AG09319 (cell line): ENCODE results near the gene MMP21.

Source experiments
- DNase-seq: peaks from one replicate; pipeline ENCODE4 v3.0.0-alpha.2; 2010; ENCODE audit warnings: low read depth; ENCODE audit errors: extremely low read depth
- TF ChIP-seq, protein P1 (sequence below): IDR thresholded peaks from 2 replicates; pipeline ENCODE4 v1.5.1; 2011; ENCODE audit warnings: low read depth, mild to moderate bottlenecking, inconsistent platforms, low read length, moderate library complexity

Gene MMP21

DNA sequence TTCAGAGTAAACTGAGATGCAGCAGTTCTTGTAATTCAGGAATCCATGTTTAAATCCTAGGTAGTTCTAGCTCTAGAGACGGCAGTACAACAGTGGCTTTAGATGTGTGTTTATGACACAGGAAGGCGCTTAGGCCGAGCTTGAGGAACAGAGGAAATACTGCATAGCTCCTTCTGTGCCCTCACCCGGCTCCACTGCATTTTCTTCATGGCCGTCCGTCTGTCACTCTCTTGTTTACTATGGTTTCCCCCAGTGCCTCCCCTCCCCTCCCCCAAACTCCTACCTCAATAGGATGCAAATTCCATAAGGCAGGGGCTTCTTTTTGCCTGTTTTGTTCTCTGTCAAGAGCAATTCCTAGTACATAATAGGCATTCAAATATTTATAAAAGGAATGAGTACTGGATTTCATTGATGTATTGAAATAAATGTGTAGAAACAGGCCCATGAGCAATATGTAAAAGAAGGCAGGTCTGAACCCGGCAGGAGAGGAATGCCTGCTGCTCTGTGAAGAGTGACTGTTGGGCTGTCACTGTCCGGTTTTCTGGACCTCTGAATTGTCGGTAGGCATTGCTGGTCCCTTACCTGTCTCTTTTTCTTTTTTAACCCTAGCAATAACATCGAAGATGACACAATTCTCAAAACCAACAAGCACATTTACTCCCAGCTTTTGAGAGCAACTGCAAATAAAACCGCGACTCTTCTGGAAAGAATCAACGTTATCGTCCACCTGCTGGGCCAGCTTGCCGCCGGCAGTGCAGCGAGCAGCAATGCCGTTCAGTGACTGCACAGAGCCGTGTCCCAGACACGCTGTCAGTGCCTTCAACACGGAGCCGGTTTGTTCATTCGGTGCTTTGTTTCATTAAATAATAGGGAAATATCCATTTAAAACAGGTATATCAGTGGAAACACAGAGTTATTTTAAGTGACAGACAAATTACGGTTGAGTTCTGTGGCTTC is 12.7 kb downstream of the MMP21 start:
- TF ChIP-seq, protein P1, sequence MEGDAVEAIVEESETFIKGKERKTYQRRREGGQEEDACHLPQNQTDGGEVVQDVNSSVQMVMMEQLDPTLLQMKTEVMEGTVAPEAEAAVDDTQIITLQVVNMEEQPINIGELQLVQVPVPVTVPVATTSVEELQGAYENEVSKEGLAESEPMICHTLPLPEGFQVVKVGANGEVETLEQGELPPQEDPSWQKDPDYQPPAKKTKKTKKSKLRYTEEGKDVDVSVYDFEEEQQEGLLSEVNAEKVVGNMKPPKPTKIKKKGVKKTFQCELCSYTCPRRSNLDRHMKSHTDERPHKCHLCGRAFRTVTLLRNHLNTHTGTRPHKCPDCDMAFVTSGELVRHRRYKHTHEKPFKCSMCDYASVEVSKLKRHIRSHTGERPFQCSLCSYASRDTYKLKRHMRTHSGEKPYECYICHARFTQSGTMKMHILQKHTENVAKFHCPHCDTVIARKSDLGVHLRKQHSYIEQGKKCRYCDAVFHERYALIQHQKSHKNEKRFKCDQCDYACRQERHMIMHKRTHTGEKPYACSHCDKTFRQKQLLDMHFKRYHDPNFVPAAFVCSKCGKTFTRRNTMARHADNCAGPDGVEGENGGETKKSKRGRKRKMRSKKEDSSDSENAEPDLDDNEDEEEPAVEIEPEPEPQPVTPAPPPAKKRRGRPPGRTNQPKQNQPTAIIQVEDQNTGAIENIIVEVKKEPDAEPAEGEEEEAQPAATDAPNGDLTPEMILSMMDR, result no peak
- no peak for DNase-seq

DNA sequence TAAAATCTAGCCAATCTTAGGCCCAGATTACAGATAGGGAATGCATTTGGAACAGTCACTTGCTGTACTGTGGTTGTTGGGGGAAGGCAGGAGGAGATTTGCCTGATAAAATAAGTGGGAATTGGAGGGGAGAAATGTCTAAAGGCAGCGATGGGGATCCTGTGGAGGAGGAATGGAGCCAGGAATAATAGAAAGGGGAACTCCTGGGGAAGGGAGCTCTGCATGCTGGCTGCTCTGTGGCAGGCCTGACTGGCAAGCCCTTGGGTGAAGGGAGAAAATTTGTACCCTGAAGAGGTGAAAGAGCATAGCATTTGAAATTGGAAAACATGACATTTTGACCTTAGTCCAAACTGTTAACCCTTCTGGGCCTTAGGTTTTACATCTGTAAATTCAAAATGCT is 13.7 kb downstream of the MMP21 start:
- TF ChIP-seq, protein P1, result no peak
- no peak for DNase-seq

DNA sequence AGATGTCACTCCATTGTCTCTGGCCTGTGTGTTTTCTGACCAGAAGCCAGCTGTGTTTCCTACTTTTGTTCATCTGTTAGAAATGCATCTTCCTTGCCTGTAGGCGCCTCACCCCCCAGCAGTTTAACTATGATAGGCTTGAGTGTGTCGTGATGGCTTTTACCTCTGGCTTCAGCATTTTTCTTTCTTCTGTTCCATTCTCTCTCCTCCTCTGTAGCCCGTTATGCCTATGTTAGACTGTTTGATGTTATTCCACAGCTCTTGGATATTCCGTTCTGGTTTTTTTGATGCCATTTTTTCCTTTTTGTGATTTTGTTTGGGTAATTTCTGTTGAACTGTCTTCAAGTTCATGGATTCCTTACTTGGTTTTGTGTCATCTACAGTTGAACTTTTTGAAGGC is 17.9 kb downstream of the MMP21 start:
- TF ChIP-seq, protein P1, result no peak
- DNase-seq, result no peak

DNA sequence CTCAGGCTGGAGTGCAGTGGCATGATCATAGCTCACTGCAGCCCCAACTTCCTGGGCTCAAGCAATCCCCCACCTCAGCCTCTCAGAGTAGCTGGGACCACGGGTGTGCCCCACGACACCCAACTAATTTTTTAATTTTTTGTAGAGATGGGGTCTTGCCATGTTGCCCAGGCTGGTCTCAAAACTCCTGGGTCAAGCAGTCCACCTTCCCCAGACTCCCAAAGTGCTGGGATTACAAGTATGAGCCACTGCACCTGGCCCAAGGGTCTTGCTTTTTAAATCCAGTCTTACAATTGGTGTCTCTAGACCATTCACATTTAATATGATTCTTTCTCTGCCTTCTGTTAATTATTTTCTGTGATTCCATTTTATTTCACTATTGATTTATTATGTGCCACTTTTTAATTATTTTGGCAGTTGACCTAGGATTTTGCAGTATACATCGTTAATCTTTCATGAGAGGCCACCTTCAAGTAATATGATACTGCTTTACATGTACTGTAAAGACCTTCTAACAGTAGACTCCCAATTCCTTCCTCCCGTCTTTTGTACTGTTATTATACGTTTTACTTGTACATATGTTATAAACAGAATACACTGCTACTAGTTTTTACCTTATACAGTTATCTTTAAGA is 18.7 kb downstream of the MMP21 start:
- no peak for DNase-seq
- TF ChIP-seq, protein P1, result no peak

DNA sequence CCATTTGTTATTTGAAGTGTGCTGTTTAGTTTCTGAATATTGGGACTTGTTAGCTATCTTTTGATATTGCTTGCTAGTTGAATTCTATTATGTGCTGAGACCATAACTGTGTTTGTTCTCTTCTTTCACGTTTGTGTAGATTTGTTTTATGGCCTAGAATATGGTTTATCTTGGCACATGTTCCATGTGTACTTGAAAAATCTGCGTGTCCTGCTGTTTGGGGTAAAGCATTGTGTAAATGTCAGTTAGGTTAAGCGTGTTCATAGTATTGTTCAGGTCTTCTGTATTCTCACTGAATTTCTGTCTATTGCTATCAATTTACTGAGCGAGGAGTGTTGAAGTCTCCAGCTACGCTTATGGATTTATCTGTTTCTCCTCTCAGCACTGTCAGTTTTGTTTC is 19.4 kb downstream of the MMP21 start:
- TF ChIP-seq, protein P1, result no peak
- no peak for DNase-seq

DNA sequence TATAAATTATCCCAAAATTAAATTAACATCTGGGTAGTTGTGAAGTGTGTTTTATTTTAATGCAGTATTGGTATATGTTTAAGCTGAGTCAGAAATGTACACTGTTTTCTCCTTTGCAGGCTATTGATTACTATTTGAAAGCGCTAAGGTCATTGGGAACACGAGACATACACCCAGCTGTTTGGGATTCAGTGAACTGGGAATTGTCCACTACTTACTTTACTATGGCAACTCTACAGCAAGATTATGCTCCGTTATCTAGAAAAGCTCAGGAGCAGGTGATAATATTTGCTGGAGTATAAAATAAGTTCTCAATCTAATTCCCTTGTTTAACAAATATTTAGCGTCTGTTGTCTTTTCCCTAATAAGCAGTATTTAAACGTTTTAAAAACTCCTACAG is 28.2 kb downstream of the MMP21 start:
- DNase-seq, result no peak
- TF ChIP-seq, protein P1, result no peak

DNA sequence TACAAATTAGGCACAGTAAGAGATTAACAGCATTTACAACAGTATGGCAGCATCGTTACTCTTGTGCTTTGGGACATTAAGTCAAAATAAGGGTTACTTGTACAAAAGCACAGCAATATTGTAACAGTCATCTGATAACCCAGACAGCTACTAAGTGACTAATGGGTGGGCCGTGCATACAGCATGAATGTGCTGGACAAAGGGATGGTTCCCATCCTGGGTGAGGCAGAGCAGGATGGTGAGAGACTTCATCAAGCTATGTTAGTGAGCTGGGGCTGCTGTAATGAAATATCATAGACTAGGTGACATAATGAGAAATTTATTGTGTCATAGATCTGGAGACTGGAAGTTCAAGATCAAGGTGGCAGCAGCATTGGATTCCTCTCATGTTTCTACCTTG is 30.7 kb downstream of the MMP21 start:
- TF ChIP-seq, protein P1, result no peak
- no peak for DNase-seq
